SU-DHL-6 (cell line): ENCODE results near the gene SYCP3.

Experiments used
- CTCF ChIP-seq: fragments of 200-600 bp; sonication (generic); IDR thresholded peaks from one replicate; pipeline ENCODE4 v1.5.1; 2017; ENCODE audit warnings: antibody characterized with exemption, mild to moderate bottlenecking, low read length, moderate library complexity; ENCODE audit not compliant: insufficient read depth, poor library complexity, severe bottlenecking
- EZH2phosphoT487 ChIP-seq: fragments of 200-600 bp; sonication (generic), shearing (Covaris generic); conservative IDR thresholded peaks from 2 replicates; pipeline ENCODE4 v1.6.1; 2018; ENCODE audit warnings: mild to moderate bottlenecking, antibody characterized with exemption, low read length, moderate library complexity, mixed read lengths

- TF ChIP-seq CTCF (no peak), EZH2phosphoT487 (no peak)
These were observed 16.9 kb downstream of the SYCP3 start for GRCh38 chr12:101722392-101722791.
